ENCODE results near the gene IL15RA.
"Not testable (repeated sequence)": the region's sequence is repeated elsewhere in the genome, so short reads cannot be mapped to it uniquely, and the experiment has no call there.

IL15RA gene

DNA sequence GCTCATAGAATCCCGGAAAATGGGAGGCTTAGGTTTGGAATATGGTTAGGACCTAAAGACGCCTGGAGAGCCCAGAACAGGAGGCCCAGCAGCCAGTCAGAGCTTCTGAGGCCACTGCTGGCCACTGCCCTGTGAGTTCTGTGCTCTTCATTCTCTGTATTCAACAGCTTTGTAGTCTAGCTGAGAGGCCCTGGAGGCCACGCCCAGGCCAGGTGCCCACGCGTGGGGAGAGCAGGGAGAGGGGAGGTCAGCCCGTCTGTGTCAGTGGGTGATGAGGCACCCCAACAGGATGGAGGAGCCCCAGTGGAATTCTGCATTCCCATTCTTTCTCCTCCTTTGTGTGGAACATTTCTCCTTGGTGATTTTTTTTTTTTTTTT lies 29.1 kb downstream of the IL15RA start:
- DNase-seq: no peak

GRCh38 chr10:5947471-5948207 lies 29.7 kb downstream of the IL15RA start:
- DNase-seq: no peak

DNA sequence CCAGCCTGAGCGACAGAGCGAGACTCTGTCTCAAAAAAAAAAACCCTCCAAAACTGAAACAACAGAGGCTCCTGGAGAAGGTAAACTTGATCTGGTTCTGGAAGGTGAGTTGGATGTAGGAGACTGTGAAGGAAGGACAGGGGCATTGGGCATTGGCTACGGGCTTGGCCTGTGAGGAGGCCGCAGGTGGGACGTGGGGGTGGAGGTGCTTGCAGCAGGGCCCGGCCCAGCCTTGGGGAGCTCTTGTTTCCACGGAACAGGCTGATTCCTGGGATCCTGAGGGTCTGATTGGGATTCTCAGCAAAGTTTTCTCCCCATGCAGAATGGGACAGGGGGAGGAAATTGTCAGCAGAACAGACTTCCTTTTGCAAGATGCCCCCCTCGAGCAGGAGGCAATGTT lies 30.6 kb downstream of the IL15RA start:
- DNase-seq: no peak

DNA sequence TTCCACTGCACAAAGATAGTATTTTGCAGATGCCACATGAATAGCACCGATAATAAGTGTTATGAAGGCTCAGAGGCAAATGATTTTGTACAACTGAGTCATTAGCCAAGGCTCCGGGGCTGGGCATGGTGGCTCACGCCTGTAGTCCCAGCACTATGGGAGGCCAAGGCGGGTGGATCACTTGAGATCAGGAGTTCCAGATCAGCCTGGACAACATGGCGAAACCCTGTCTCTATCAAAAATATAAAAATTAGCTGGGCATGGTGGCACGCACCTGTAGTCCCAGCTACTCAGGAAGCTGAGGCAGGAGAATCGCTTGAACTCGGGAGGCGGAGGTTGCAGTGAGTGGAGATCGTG lies 30.9 kb downstream of the IL15RA start:
- DNase-seq: not testable (repeated sequence)

DNA sequence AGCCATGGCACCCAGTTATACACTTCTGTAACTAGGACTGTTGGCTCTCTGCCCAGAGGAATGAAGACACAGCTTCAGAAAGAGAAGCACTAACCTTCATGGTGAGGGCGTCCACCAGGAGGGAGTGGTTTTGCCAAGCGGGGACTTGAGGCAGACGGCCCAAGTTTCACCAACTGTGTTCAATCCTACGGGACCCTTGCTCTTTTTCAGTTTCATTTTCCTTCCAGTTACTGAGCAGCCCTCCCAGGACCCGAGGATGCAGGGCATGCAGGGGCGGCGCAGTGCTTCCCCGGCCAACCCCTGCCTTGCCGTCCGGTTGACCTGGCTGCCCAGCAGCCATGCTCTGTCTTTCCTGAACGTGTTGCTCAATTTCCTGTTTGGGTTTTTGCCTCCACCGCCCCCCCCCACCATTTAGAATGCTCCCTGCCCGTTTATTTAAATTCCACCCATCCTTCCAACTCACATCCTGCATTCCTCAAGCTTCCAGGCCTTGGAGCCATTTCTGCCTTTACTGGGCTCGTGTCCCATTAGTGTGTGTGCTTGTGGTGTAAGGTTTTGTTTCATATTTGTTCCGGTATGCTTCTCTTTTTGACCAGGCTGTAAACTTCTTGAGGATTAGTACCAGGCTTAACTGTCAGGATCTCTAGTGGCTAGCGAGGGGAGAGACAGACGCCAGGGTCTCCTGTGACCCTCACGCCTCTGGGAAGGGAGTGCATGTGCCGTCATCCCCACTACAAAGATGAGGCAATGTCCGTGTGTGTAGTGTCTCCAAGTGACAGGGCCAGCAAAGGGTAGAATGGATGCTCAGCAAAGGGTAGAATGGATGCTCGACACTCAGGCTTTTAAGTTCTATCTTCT lies 31.6 kb downstream of the IL15RA start:
- DNase-seq: no peak

DNA sequence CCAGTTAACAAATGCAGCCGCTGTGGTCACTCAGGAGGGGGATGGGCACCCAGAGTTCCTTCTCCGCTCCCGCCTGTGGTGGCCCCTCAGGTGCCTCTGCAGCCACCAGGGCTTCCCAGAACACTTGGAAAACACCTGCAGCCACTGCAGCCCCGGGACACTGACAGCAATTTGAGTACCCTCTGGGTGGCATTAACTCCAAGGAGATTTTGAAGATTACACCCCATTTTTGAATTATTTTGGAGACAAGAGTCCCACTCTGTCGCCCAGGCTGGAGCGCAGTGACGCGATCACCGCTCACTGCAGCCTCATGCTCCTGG lies 32.2 kb downstream of the IL15RA start:
- no peak for DNase-seq

DNA sequence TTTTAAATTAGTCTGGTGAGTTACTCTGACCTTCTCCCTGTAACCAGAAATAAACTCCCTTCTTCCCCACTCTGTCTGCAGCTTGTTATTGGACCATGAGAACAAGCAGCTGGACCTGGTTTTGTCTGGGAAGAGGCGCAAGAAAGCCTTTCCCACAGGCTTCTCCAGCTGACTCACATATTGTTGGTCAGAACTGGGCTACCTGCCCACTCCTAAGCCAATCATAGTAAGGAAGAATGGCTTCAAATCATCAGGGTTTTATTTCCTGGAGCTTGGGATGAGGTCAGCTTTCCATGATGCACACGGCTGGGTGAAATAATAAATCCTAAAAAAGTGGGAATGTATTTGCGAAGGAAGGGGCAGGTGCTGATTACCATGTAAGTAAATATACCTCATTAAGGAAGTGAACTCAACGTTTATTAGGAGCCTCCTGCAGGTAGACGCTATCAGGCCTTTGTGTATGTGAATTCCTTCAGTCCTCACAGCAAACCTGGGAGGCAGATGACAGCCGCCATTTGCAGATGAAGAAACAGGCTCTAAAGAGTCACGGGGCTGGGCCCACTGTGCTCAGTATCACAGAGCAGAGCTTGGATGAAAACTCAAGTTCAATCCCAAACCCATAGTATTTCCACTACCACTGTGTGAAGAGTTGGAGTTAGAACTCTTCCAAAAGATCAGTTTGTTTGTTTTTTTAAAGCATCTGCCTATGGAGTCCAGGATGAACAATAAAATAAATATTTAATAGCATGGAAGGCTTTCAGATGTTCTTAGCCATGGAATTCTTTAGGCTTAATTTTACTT lies 32.8 kb downstream of the IL15RA start:
- no peak for DNase-seq

DNA sequence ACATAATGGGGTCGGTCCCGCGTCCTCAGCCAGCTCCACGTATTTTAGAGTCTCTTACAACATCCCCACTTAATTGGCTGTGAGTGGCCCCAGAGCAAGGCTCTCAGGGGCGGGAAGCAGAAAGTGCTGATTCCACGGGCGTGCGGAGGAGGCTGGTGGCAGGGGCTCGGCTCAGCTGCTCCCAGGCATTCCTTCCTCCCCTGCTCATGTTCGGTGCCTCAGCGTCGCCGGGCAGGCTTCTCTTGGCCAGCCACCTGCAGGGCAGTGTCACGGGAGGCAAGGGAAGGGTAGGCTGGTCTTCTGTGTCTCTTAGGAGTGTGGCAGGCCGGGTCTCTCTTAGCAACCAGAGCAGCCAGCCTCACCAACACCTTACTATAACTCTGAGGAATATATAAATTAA lies 33.8 kb downstream of the IL15RA start:
- no peak for DNase-seq

DNA sequence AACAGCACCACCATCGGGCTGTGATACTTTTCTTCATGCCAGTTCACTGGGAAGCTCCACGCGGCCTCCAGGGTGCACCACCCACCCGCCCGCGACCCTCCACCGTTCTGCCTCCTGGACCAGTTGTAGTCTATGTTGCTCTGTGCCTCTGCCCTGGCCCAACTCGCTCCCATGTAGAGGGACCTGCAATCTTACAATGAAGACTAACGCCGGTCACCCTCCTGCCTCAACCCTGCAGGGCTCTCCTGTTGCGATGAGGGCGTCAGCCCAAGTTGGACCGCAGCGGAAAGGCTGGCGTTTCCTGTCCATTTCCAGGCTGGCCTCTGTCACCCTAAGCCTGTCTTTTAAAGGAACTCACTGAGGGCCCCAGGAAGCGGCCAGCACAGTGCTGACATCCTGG lies 34.9 kb downstream of the IL15RA start:
- DNase-seq: no peak

- no peak for DNase-seq
Measured at GRCh38 chr10:5942001-5942400, 35.3 kb downstream of the IL15RA start.

DNA sequence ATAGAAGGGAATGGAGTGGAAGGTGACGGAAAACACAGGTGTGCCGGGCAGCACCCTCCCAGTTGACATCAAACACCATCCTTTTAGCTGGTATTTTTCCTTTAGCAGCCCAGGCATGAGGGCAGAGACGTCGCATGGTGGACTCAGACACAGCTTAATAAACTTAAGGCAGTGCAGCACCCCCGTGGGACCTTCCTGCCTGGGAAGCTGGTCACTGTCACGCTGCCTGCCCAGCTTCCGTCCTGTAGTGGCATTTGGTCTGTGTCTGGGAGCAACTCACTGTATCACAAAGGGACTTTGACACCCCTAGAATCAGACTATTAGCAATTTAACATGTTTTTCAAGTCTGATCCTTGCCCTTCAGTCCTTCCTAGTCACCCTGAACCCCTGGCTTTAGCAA lies 35.8 kb downstream of the IL15RA start:
- DNase-seq: no peak

DNA sequence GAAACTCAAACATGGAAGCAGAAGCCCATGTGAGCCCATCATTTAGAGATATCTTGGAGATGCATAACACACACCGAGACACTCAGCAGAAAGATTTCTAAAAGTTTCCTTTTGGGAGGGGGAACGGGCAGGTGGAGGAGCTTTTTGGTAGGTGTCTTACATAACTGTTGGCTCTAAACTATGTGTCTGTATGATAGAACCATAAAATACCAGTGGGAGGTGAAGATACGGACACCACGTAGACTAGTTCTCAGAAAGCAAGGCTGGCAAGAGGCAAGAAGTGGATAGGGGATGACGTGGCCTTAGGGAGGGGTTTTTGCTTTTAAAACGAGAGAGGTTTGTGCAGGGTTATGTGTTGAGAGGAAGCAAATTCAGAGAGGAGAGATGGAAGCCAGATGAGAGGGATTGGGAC lies 36.5 kb downstream of the IL15RA start:
- no peak for DNase-seq

DNA sequence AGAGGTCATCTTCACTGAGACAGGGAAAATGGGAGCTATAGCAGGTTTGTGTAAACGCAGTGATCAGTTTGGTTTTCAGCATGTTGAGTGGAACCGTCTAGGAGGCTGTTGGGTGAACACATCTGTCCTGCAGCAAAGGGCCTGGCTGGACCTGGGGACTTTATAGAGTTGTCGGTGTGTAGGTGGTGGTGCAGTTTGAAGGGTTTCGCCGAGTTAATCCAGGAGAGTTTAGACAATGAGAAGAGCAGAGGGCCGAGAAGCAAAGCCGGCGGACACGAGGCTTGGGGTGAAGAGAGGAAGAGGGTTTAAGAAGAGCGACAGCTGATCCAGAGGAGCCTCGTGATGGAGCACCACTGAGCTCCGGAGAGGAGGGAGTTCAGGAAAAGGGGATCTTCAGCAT lies 39.1 kb downstream of the IL15RA start:
- no peak for DNase-seq

GRCh38 chr10:5937016-5937415 lies 40.3 kb downstream of the IL15RA start:
- no peak for DNase-seq

- no peak for DNase-seq
Measured at GRCh38 chr10:5935628-5936027, 41.7 kb downstream of the IL15RA start.

GRCh38 chr10:5933909-5934546 lies 43.3 kb downstream of the IL15RA start:
- DNase-seq: no peak

DNA sequence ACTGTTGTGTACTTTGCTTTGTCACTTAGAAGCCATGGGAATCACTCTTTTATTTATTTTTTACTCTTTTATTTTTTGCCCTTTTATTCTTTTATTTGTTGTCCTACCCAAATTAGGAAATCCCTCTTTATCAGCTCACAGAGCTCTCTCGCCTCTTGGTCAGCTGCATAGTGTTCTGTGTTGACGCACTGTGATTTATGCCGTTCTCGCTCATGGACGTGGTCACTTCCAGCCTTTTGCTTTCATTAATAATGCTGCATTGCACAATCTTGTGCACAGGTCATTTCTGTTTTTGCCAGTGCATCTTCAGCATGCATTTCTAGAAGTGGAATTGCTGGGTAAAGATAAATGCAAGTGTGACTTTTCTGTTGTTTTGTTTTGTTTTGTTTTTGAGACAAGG lies 45.0 kb downstream of the IL15RA start:
- DNase-seq: no peak

DNA sequence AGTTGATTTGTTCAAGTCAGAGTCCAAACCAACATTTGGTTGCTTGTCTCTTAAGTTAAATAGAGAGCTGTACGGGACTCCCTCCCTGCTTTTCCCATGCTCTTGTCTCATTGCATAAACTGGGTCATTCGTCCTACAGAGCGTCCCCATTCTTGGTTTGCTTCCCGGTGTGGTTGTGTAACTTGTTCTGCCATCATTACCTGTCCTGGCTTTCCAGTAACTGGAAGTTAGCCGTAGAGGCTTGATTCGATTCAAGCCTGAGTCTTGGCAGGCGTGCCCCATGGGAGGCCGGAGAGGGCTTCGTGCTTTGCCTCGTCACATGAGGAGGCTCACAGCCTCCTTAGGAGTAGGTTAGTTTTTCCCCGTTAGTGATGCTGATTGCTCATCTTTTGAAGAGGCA lies 47.1 kb downstream of the IL15RA start:
- no peak for DNase-seq

GRCh38 chr10:5929442-5929841 lies 47.9 kb downstream of the IL15RA start:
- no peak for DNase-seq

DNA sequence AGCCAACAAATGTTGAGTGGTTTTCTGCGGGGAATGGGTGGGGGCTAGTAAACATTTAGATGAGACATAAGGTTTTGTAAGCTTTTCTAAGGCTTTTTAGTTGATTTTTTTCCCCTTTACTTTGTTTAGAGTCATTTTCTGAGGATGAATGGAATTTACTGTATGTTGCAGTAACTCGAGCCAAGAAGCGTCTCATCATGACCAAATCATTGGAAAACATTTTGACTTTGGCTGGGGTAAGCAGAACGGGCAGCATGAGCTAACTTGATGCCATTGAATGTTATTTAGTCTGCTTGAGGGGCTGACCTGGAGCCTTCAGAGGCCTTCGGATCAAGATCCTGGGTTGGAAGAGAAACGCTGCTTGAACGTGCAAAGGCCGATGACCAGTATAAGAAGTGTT lies 50.0 kb downstream of the IL15RA start:
- DNase-seq: no peak

GRCh38 chr10:5924889-5925288 lies 52.5 kb downstream of the IL15RA start:
- DNase-seq: no peak

GRCh38 chr10:5921746-5922145 lies 55.6 kb downstream of the IL15RA start:
- no peak for DNase-seq

- DNase-seq: no peak
Measured at GRCh38 chr10:5919568-5919967, 57.8 kb downstream of the IL15RA start.
